Small intestine (tissue), 7 donors: ENCODE results near the gene ZNF215. TPM values are rescaled to one million over a fixed set of nuclear protein-coding genes. Genes with fewer than 3 reads are reported as not detected.
"Not testable (repeated sequence)": the region's sequence is repeated elsewhere in the genome, so short reads cannot be mapped to it uniquely, and the experiment has no call there.

Experiments used
- DNase-seq, 2 donors: peaks; one replicate each; pipeline versions ENCODE4 v3.0.0 to v3.0.0-alpha.2; 2013
- FAIRE-seq: peaks from 2 replicates; lab custom pipeline; 2012; peaks lifted over from hg19 to GRCh38; lab: Jason Lieb, UNC
- H3K27ac ChIP-seq, 3 donors: one replicate each; pipeline ENCODE4 v1.5.1; 2013; ENCODE audit warnings: low read length in 2 of 3, mild to moderate bottlenecking in 2 of 3, control low read depth in 1 of 3, inconsistent platforms in 1 of 3, low read depth in 1 of 3, moderate library complexity in 1 of 3
- H3K27me3 ChIP-seq, 3 donors: one replicate each; pipeline ENCODE4 v1.6.1; 2013; ENCODE audit warnings: low read length in 3 of 3, inconsistent platforms in 1 of 3; ENCODE audit not compliant: control insufficient read depth in 3 of 3, insufficient read depth in 3 of 3
- H3K36me3 ChIP-seq, 3 donors: one replicate each; pipeline ENCODE4 v1.6.1; 2013; ENCODE audit warnings: low read length in 3 of 3, inconsistent platforms in 1 of 3, low read depth in 1 of 3, mild to moderate bottlenecking in 1 of 3, moderate library complexity in 1 of 3; ENCODE audit not compliant: control insufficient read depth in 3 of 3, insufficient read depth in 2 of 3
- H3K4me1 ChIP-seq, 3 donors: one replicate each; pipeline ENCODE4 v1.6.1; 2013; ENCODE audit warnings: low read length in 2 of 3, inconsistent platforms in 1 of 3, low read depth in 1 of 3, mild to moderate bottlenecking in 1 of 3, moderate library complexity in 1 of 3; ENCODE audit not compliant: control insufficient read depth in 3 of 3, insufficient read depth in 2 of 3
- H3K4me3 ChIP-seq, 3 donors: one replicate each; pipeline ENCODE4 v1.5.1; 2013; ENCODE audit warnings: low read length in 3 of 3, control low read depth in 1 of 3, inconsistent platforms in 1 of 3, low read depth in 1 of 3, mild to moderate bottlenecking in 1 of 3, moderate library complexity in 1 of 3
- H3K9me3 ChIP-seq, 2 donors: one replicate each; pipeline ENCODE4 v1.6.1; 2013; ENCODE audit warnings: low read depth in 1 of 2, low read length in 1 of 2; ENCODE audit not compliant: control insufficient read depth in 2 of 2, insufficient read depth in 1 of 2
- WGBS, 3 donors: extraction: QIAGEN DNeasy Blood & Tissue Kit; methylation state at CpG; one replicate each; pipeline ENCODE4 v1.1.7; 2013; 5-methylcytosine and 5-hydroxymethylcytosine counted together
- polyA plus RNA-seq, 4 donors: library from polyadenylated mRNA; stranded (reverse) in 3 of 4; unstranded in 1 of 4; fragments of 200-250 nt in 3 of 4; fragments of 120-200 nt in 1 of 4; gene quantifications; one replicate each; pipeline versions ENCODE4 v1.2.1 to v1.2.3, GENCODE V29; 2013
- donor health status: healthy with polysubstance abuse.
- donor health status: control.
- donor health status: control.
- donor health status: Bipolar disorder and iron deficiency.
- donor health status: healthy.

The ZNF215 gene
- polyA plus RNA-seq, 4 donors = 0.45 to 7.1 (median 1.4) TPM

- Histone ChIP-seq H3K9me3 (no peaks in the 10 kb centered on the region), H3K4me3 (peak overlapping the region; percentile 37 to 84 (median 61)), H3K27ac (peak overlapping the region in 2 of 3 donors; percentile 58 to 92), H3K36me3 (no peaks in the 10 kb centered on the region), H3K4me1 (peaks cover 0 to 7% (median 0%) of the 10 kb centered on the region in 3 donors), H3K27me3 (no peaks in the 10 kb centered on the region)
- 52 to 64% (median 55%) methylated on average over 2 of the region's 2 CpGs for WGBS, 3 donors
- DNase-seq = peak in 1 of 2 donors; percentile 8
- no peak for FAIRE-seq
These were observed 504 bp upstream of the ZNF215 start for GRCh38 chr11:6925636-6926207.

- Histone ChIP-seq H3K4me1 (peaks cover 0 to 7% (median 0%) of the 10 kb centered on the region in 3 donors), H3K27me3 (no peaks in the 10 kb centered on the region), H3K27ac (peak overlapping the region in 2 of 3 donors; percentile 58 to 92), H3K9me3 (no peaks in the 10 kb centered on the region), H3K4me3 (peak overlapping the region; percentile 37 to 84 (median 61)), H3K36me3 (peaks cover 0 to under 1% (median 0%) of the 10 kb centered on the region in 3 donors)
- FAIRE-seq (no peak), DNase-seq (peak; percentile 10 to 34)
- WGBS, 3 donors = 7 to 13% (median 13%) methylated on average over 11 of the region's 11 CpGs
These were observed 898 bp downstream of the ZNF215 start for GRCh38 chr11:6927030-6927617.

DNA sequence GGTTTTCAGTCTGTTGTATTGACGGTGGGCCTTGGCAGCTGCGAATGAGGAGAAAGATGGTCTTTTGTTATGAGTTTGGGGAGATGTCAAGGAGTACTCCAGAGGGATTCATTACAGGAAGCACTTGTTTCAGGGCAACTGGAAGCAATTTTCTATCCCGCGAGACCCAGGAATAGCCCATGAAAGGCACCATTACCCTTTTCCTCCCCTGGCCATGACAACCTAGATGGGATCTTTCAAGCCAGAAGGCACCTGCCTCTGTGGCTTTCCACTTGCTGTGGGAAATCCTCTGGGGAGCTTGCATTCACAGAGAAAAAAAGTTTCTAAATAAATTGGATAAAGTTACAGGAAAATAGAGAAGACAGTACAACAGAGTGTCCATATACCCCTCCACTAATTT is 2.7 kb downstream of the ZNF215 start:
- WGBS, 3 donors = 77 to 80% (median 78%) methylated on average over 4 of the region's 4 CpGs
- H3K27me3 ChIP-seq = no peaks in the 10 kb centered on the region
- no peak overlapping the region for H3K4me3 ChIP-seq
- H3K27ac ChIP-seq = no peak overlapping the region
- H3K9me3 ChIP-seq = no peaks in the 10 kb centered on the region
- no peak for FAIRE-seq
- peaks cover 0 to 2% (median 0%) of the 10 kb centered on the region in 3 donors for H3K36me3 ChIP-seq
- peaks cover 0 to 7% (median 0%) of the 10 kb centered on the region in 3 donors for H3K4me1 ChIP-seq
- no peak for DNase-seq

- Histone ChIP-seq H3K9me3 (no peaks in the 10 kb centered on the region), H3K36me3 (peaks cover 0 to 2% (median 0%) of the 10 kb centered on the region in 3 donors), H3K27me3 (no peaks in the 10 kb centered on the region), H3K4me3 (no peak overlapping the region), H3K27ac (no peak overlapping the region), H3K4me1 (peaks cover 0 to 7% (median 0%) of the 10 kb centered on the region in 3 donors)
- no peak for DNase-seq
- 86 to 90% (median 88%) methylated on average over 3 of the region's 3 CpGs for WGBS, 3 donors
- FAIRE-seq = no peak
These were observed 5.0 kb downstream of the ZNF215 start for GRCh38 chr11:6931146-6931713.

- Histone ChIP-seq H3K27ac (no peak overlapping the region), H3K36me3 (peaks cover 0 to 2% (median 0%) of the 10 kb centered on the region in 3 donors), H3K4me1 (peaks cover 0 to 7% (median 0%) of the 10 kb centered on the region in 3 donors), H3K9me3 (no peaks in the 10 kb centered on the region), H3K4me3 (no peak overlapping the region), H3K27me3 (no peaks in the 10 kb centered on the region)
- DNase-seq (no peak), FAIRE-seq (no peak)
- WGBS, 3 donors = 69 to 94% (median 85%) methylated on average over 7 of the region's 7 CpGs
These were observed 5.9 kb downstream of the ZNF215 start for GRCh38 chr11:6932145-6932544.

GRCh38 chr11:6941970-6942369 is 15.7 kb downstream of the ZNF215 start:
- Histone ChIP-seq H3K4me3 (no peak overlapping the region), H3K36me3 (no peaks in the 10 kb centered on the region), H3K4me1 (no peaks in the 10 kb centered on the region), H3K27ac (no peak overlapping the region), H3K27me3 (no peaks in the 10 kb centered on the region), H3K9me3 (no peaks in the 10 kb centered on the region)
- FAIRE-seq = no peak
- DNase-seq = no peak

- Histone ChIP-seq H3K4me3 (no peak overlapping the region), H3K9me3 (no peaks in the 10 kb centered on the region), H3K27ac (no peak overlapping the region), H3K36me3 (no peaks in the 10 kb centered on the region), H3K4me1 (no peaks in the 10 kb centered on the region), H3K27me3 (no peaks in the 10 kb centered on the region)
- FAIRE-seq (no peak), DNase-seq (no peak)
- WGBS, 3 donors = 85 to 91% (median 90%) methylated on average over 3 of the region's 3 CpGs
These were observed 16.9 kb downstream of the ZNF215 start for GRCh38 chr11:6943131-6943530.

DNA sequence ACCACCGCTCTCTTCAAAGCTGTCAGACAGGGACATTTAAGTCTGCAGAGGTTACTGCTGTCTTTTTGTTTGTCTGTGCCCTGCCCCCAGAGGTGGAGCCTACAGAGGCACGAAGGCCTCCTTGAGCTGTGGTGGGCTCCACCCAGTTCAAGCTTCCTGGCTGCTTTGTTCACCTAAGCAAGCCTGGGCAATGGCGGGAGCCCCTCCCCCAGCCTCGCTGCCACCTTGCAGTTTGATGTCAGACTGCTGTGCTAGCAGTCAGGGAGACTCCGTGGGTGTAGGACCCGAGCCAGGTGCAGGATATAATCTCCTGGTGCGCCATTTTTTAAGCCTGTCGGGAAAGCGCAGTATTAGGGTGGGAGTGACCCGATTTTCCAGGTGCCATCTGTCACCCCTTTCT is 28.0 kb downstream of the ZNF215 start:
- H3K36me3 ChIP-seq, H3K4me3 ChIP-seq, H3K4me1 ChIP-seq, H3K9me3 ChIP-seq, DNase-seq, FAIRE-seq, H3K27ac ChIP-seq, H3K27me3 ChIP-seq: not testable (repeated sequence)
- WGBS, 3 donors = 92 to 94% (median 93%) methylated on average over 9 to 10 of the region's 10 CpGs
